Skeletal muscle tissue (tissue), 4 donors: ENCODE results near the gene PHF13. TPM values are rescaled to one million over a fixed set of nuclear protein-coding genes. Genes with fewer than 3 reads are reported as not detected.
"Not testable (repeated sequence)": the region's sequence is repeated elsewhere in the genome, so short reads cannot be mapped to it uniquely, and the experiment has no call there.

ENCODE experiments used
- H3K27ac ChIP-seq: one replicate; pipeline ENCODE4 v1.7.0; 2013; ENCODE audit warnings: mild to moderate bottlenecking, low read depth, low read length, inconsistent platforms
- H3K27me3 ChIP-seq, 3 donors: one replicate each; pipeline ENCODE4 v1.7.0; 2013; ENCODE audit warnings: low read length in 3 of 3; ENCODE audit not compliant: control insufficient read depth in 3 of 3, insufficient read depth in 3 of 3
- H3K36me3 ChIP-seq, 3 donors: one replicate each; pipeline ENCODE4 v1.7.0; 2013; ENCODE audit warnings: low read length in 3 of 3; ENCODE audit not compliant: control insufficient read depth in 3 of 3, insufficient read depth in 3 of 3
- H3K4me1 ChIP-seq, 3 donors: one replicate each; pipeline ENCODE4 v1.7.0; 2013; ENCODE audit warnings: low read length in 3 of 3, mild to moderate bottlenecking in 3 of 3; ENCODE audit not compliant: control insufficient read depth in 3 of 3, insufficient read depth in 3 of 3
- H3K4me3 ChIP-seq, 3 donors: one replicate each; pipeline ENCODE4 v1.7.0; 2013; ENCODE audit warnings: low read length in 3 of 3
- H3K9ac ChIP-seq, 3 donors: one replicate each; pipeline ENCODE4 v1.7.0; 2013; ENCODE audit warnings: low read length in 3 of 3, mild to moderate bottlenecking in 3 of 3, moderate library complexity in 2 of 3, low read depth in 1 of 3
- H3K9me3 ChIP-seq, 3 donors: one replicate each; pipeline ENCODE4 v1.7.0; 2013; ENCODE audit warnings: low read length in 3 of 3; ENCODE audit not compliant: control insufficient read depth in 3 of 3
- total RNA-seq: library from RNA; depleted of rRNA; stranded (reverse); fragments of >200 nt; gene quantifications from one replicate; pipeline ENCODE4 v1.2.3, GENCODE V29; 2014
- donor health status: Osteomylitis.

Gene PHF13
- total RNA-seq, 1 donor from 2014 or later = 17.7 TPM

GRCh38 chr1:6657138-6657537 is 43.6 kb downstream of the PHF13 start:
- Histone ChIP-seq H3K27ac (no peak overlapping the region), H3K27me3 (no peaks in the 10 kb centered on the region), H3K4me3 (no peak overlapping the region), H3K9ac (no peak overlapping the region), H3K9me3 (no peaks in the 10 kb centered on the region), H3K4me1 (no peaks in the 10 kb centered on the region), H3K36me3 (peaks cover 16 to 24% (median 17%) of the 10 kb centered on the region in 3 donors)

GRCh38 chr1:6658359-6659060 is 45.0 kb downstream of the PHF13 start:
- no peak overlapping the region for H3K27ac ChIP-seq
- H3K4me1 ChIP-seq = no peaks in the 10 kb centered on the region

GRCh38 chr1:6660415-6661049 is 47.0 kb downstream of the PHF13 start:
- Histone ChIP-seq H3K27me3 (no peaks in the 10 kb centered on the region), H3K4me1 (no peaks in the 10 kb centered on the region), H3K36me3 (peaks cover under 1 to 5% (median 3%) of the 10 kb centered on the region in 3 donors), H3K9ac (no peak overlapping the region), H3K27ac (no peak overlapping the region), H3K4me3 (no peak overlapping the region), H3K9me3 (no peaks in the 10 kb centered on the region)

More at GRCh38 chr1:6658359-6659060, 45.0 kb downstream of the PHF13 start:
- Histone ChIP-seq H3K36me3 (peaks cover 7 to 11% (median 8%) of the 10 kb centered on the region in 3 donors), H3K9me3 (no peaks in the 10 kb centered on the region), H3K4me3 (no peak overlapping the region), H3K27me3 (no peaks in the 10 kb centered on the region), H3K9ac (no peak overlapping the region)

- H3K36me3 ChIP-seq = peaks cover 10 to 17% (median 13%) of the 10 kb centered on the region in 3 donors
- H3K4me1 ChIP-seq, H3K9me3 ChIP-seq, H3K27me3 ChIP-seq, H3K27ac ChIP-seq, H3K4me3 ChIP-seq, H3K9ac ChIP-seq: not testable (repeated sequence)
Observed at GRCh38 chr1:6662468-6662867, 48.9 kb downstream of the PHF13 start.

GRCh38 chr1:6666696-6667095 is 53.2 kb downstream of the PHF13 start:
- Histone ChIP-seq H3K36me3 (peaks cover 10 to 19% (median 17%) of the 10 kb centered on the region in 3 donors), H3K4me1 (peaks cover 0 to 5% (median 0%) of the 10 kb centered on the region in 3 donors), H3K9ac (no peak overlapping the region), H3K27me3 (no peaks in the 10 kb centered on the region), H3K9me3 (no peaks in the 10 kb centered on the region), H3K27ac (no peak overlapping the region), H3K4me3 (no peak overlapping the region)

- no peaks in the 10 kb centered on the region for H3K27me3 ChIP-seq
- no peak overlapping the region for H3K27ac ChIP-seq
- peaks cover 0 to 5% (median under 1%) of the 10 kb centered on the region in 3 donors for H3K4me1 ChIP-seq
- peak overlapping the region in 1 of 3 donors; percentile 8 for H3K9ac ChIP-seq
- no peaks in the 10 kb centered on the region for H3K9me3 ChIP-seq
- no peak overlapping the region for H3K4me3 ChIP-seq
- H3K36me3 ChIP-seq = peaks cover 10 to 19% (median 17%) of the 10 kb centered on the region in 3 donors
Observed at GRCh38 chr1:6667139-6667538, 53.6 kb downstream of the PHF13 start.

- Histone ChIP-seq H3K4me1 (peaks cover 7 to 12% (median 9%) of the 10 kb centered on the region in 3 donors), H3K9me3 (no peaks in the 10 kb centered on the region), H3K4me3 (no peak overlapping the region), H3K27me3 (no peaks in the 10 kb centered on the region), H3K9ac (no peak overlapping the region), H3K27ac (no peak overlapping the region), H3K36me3 (peaks cover 10 to 19% (median 17%) of the 10 kb centered on the region in 3 donors)
Observed at GRCh38 chr1:6668503-6668902, 55.0 kb downstream of the PHF13 start.

- H3K36me3 ChIP-seq = peaks cover 4 to 18% (median 15%) of the 10 kb centered on the region in 3 donors
- H3K4me1 ChIP-seq = peaks cover 11 to 14% (median 14%) of the 10 kb centered on the region in 3 donors
- H3K4me3 ChIP-seq = no peak overlapping the region
- peak overlapping the region in 1 of 3 donors; percentile 11 for H3K9ac ChIP-seq
- H3K9me3 ChIP-seq = no peaks in the 10 kb centered on the region
- no peaks in the 10 kb centered on the region for H3K27me3 ChIP-seq
- H3K27ac ChIP-seq = peak overlapping the region; percentile 10
Observed at GRCh38 chr1:6672558-6672957, 59.0 kb downstream of the PHF13 start.
